ENCODE results near the gene TEX10.

The TEX10 gene

DNA sequence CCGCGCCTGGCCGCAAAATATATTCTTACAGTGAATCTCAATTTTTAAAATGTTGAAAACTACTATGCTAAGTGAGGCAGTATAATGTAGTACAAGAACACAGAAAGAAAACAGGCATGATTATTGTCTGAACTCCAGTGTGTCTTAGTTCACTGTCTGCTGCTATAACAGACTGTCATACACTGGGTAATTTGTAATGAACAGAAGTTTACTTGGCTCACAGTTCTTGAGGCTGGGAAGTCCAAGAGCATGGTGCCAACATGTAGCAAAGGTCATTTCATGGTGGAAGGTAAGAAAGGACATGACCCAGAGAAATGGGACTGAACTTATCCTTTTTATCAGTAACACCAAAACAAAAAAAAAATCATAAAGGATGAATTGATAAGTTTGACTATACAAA is 19.9 kb upstream of the TEX10 start:
- Histone ChIP-seq H3K4me3 (ENCODE audit: low read depth, low read length) (no peak overlapping the region), H3K36me3 (ENCODE audit: control insufficient read depth, insufficient read depth, low read length) (no peaks in the 10 kb centered on the region), H3K27ac (ENCODE audit: low read depth, low read length) (no peak overlapping the region), H3K4me1 (ENCODE audit: control insufficient read depth, insufficient read depth, low read length) (no peaks in the 10 kb centered on the region), H3K9me3 (ENCODE audit: control insufficient read depth, insufficient read depth, low read length) (peaks cover 15% of the 10 kb centered on the region), H3K9ac (ENCODE audit: low read depth, low read length) (no peak overlapping the region), H3K27me3 (ENCODE audit: control insufficient read depth, insufficient read depth, low read length) (no peaks in the 10 kb centered on the region)

DNA sequence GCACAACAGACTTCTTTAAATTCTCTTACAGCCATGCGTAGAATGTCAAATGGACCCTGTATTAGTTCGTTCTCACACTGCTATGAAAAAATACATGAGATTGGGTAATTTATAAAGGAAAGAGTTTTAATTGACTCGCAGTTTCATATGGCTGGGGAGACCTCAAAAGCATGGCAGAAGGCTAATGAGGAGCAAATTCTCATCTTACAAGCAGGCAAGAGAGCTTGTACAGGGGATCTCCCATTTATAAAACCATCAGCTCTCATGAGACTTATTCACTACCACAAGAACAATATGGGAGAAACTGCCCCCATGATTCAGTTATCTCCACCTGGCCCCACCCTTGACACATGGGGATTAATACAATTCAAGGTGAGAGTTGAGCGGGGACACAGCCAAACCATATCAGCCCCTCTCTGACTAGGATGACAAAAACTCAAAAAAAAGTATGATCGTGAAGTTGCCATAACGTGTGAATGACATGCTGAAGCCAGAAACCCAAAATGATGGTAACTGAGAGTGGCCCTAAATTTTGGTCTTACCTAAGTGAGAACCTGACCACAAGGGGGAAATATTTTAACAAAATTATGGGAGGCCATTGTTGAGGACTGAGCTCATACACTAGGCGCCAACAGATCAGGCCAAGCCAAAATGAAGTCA is 17.5 kb upstream of the TEX10 start:
- Histone ChIP-seq H3K27me3 (ENCODE audit: control insufficient read depth, insufficient read depth, low read length) (no peaks in the 10 kb centered on the region), H3K9me3 (ENCODE audit: control insufficient read depth, insufficient read depth, low read length) (peaks cover 12% of the 10 kb centered on the region), H3K27ac (ENCODE audit: low read depth, low read length) (no peak overlapping the region), H3K36me3 (ENCODE audit: control insufficient read depth, insufficient read depth, low read length) (no peaks in the 10 kb centered on the region), H3K4me3 (ENCODE audit: low read depth, low read length) (no peak overlapping the region), H3K4me1 (ENCODE audit: control insufficient read depth, insufficient read depth, low read length) (no peaks in the 10 kb centered on the region), H3K9ac (ENCODE audit: low read depth, low read length) (no peak overlapping the region)

DNA sequence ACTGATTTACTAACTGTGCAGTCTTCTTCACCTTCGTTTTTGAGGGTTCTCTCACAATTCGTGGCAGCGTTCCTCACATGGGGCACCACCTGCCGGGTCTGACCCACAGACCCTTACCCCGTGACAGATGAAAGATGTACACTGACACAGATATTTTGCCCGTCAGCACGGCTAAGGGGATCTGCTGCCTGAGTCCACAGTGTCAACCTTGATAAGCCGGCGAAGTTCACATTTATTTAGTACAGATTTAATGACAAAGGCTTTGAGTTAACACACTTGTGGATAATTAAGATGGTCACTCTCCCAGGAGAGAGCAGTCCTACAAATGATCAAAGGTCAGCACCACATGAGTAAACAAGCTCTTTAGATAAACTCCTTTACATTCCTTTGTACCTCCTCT is 15.9 kb upstream of the TEX10 start:
- H3K36me3 ChIP-seq (ENCODE audit: control insufficient read depth, insufficient read depth, low read length) = no peaks in the 10 kb centered on the region
- no peak overlapping the region for H3K4me3 ChIP-seq (ENCODE audit: low read depth, low read length)
- H3K9me3 ChIP-seq (ENCODE audit: control insufficient read depth, insufficient read depth, low read length) = peaks cover 16% of the 10 kb centered on the region
- no peak overlapping the region for H3K9ac ChIP-seq (ENCODE audit: low read depth, low read length)
- no peaks in the 10 kb centered on the region for H3K27me3 ChIP-seq (ENCODE audit: control insufficient read depth, insufficient read depth, low read length)
- no peaks in the 10 kb centered on the region for H3K4me1 ChIP-seq (ENCODE audit: control insufficient read depth, insufficient read depth, low read length)
- no peak overlapping the region for H3K27ac ChIP-seq (ENCODE audit: low read depth, low read length)

DNA sequence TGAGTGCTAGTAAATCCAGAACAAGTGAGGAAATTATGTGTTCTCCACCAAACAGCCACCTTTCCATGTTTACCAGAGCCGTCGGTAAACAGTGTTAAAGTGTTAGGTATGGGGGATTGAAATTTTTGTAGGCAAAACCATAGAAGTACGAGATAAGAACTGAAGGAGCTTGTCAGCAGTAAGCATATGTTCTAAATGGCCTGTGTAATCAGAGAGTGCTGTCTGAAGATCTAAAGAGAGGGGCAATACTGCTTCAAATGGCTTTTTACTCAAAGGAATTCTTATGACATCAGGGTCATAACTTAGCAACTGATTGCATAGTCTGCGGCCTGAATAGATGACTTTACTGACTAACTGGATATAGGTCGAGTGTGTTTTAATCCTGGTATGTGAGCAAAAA is 13.4 kb upstream of the TEX10 start:
- Histone ChIP-seq H3K36me3 (ENCODE audit: control insufficient read depth, insufficient read depth, low read length) (no peaks in the 10 kb centered on the region), H3K27ac (ENCODE audit: low read depth, low read length) (no peak overlapping the region), H3K9me3 (ENCODE audit: control insufficient read depth, insufficient read depth, low read length) (peaks cover 17% of the 10 kb centered on the region), H3K4me1 (ENCODE audit: control insufficient read depth, insufficient read depth, low read length) (no peaks in the 10 kb centered on the region), H3K4me3 (ENCODE audit: low read depth, low read length) (no peak overlapping the region), H3K9ac (ENCODE audit: low read depth, low read length) (no peak overlapping the region), H3K27me3 (ENCODE audit: control insufficient read depth, insufficient read depth, low read length) (no peaks in the 10 kb centered on the region)

DNA sequence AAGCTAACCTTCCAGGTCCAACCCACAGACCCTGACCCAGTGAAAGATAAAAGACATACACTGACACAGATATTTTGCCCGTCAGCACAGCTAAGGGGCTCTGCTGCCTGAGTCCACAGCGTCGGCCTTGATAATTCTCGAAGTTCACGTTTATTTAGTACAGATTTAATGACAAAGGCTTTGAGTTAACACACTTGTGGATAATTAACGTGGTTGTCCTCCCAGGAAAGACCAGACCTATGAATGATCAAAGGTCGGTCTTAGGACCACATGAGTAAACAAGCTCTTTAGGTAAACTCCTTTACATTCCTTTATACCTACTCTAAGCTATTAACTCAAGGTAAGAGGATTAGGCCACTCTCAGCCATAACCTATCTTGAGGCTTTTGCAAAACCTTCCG is 11.3 kb upstream of the TEX10 start:
- Histone ChIP-seq H3K36me3 (ENCODE audit: control insufficient read depth, insufficient read depth, low read length) (no peaks in the 10 kb centered on the region), H3K9ac (ENCODE audit: low read depth, low read length) (no peak overlapping the region), H3K27me3 (ENCODE audit: control insufficient read depth, insufficient read depth, low read length) (no peaks in the 10 kb centered on the region), H3K9me3 (ENCODE audit: control insufficient read depth, insufficient read depth, low read length) (peaks cover 12% of the 10 kb centered on the region), H3K27ac (ENCODE audit: low read depth, low read length) (no peak overlapping the region), H3K4me1 (ENCODE audit: control insufficient read depth, insufficient read depth, low read length) (no peaks in the 10 kb centered on the region), H3K4me3 (ENCODE audit: low read depth, low read length) (no peak overlapping the region)

DNA sequence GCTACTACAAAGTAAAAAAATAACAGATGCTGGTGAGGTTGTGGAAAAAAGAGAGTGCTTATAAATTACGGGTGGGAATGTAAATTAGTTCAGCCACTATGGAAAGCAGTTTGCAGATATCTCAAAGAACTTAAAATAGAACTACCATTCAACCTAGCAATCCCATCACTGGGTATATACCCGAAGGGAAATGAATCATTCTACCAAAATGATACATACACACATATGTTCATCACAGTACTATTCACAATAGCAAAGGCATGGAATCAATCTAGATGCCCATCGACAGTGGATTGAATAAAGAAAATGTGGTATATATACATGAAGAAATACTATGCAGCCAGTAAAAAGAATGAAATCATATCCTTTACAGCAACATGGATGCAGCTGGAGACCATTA is 6.3 kb upstream of the TEX10 start:
- no peaks in the 10 kb centered on the region for H3K27me3 ChIP-seq (ENCODE audit: control insufficient read depth, insufficient read depth, low read length)
- no peaks in the 10 kb centered on the region for H3K4me1 ChIP-seq (ENCODE audit: control insufficient read depth, insufficient read depth, low read length)
- no peaks in the 10 kb centered on the region for H3K36me3 ChIP-seq (ENCODE audit: control insufficient read depth, insufficient read depth, low read length)
- H3K9ac ChIP-seq (ENCODE audit: low read depth, low read length) = no peak overlapping the region
- H3K27ac ChIP-seq (ENCODE audit: low read depth, low read length) = no peak overlapping the region
- no peak overlapping the region for H3K4me3 ChIP-seq (ENCODE audit: low read depth, low read length)
- H3K9me3 ChIP-seq (ENCODE audit: control insufficient read depth, insufficient read depth, low read length) = peaks cover 5% of the 10 kb centered on the region

DNA sequence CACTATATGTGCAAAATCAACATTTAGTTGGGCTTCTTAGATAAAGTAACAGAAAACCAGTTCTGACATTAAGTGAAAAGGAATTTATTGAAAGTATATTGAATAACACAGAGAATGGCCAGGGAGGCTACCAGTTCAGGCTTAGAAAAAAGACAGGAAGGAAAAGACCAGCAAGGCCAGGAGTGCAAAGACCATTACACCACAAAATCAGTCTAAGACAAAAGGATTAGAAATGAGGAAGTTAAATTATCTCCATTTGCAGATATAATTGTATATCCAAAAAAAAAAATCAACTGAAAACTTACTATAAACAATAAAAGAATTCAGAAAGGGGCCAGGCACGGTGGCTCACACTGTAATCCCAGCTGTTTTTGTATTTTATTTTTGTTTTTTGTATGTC is 4.8 kb upstream of the TEX10 start:
- Histone ChIP-seq H3K4me1 (ENCODE audit: control insufficient read depth, insufficient read depth, low read length) (peaks cover 8% of the 10 kb centered on the region), H3K9me3 (ENCODE audit: control insufficient read depth, insufficient read depth, low read length) (no peaks in the 10 kb centered on the region), H3K36me3 (ENCODE audit: control insufficient read depth, insufficient read depth, low read length) (no peaks in the 10 kb centered on the region), H3K27me3 (ENCODE audit: control insufficient read depth, insufficient read depth, low read length) (no peaks in the 10 kb centered on the region), H3K27ac (ENCODE audit: low read depth, low read length) (no peak overlapping the region), H3K9ac (ENCODE audit: low read depth, low read length) (no peak overlapping the region), H3K4me3 (ENCODE audit: low read depth, low read length) (no peak overlapping the region)

DNA sequence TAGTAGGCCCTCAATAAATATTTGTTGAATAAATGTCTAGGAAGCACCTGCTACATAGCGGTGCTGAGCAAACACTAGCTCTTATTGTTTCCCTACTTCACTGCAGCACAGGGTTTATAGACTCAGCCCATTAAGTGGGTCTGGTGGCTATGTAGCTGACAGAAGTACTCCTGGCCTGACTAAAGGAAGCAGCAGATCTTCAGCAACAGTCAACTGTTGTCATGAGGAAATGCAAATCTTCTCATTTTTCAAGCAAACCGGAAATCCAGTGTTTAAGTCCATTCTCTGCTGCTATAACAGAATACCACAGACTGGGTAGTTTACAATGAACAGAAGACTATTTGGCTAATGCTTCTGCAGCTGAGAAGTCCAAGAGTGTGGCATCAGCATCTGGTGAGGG is 2.8 kb upstream of the TEX10 start:
- Histone ChIP-seq H3K9ac (ENCODE audit: low read depth, low read length) (no peak overlapping the region), H3K4me3 (ENCODE audit: low read depth, low read length) (no peak overlapping the region), H3K36me3 (ENCODE audit: control insufficient read depth, insufficient read depth, low read length) (no peaks in the 10 kb centered on the region), H3K27ac (ENCODE audit: low read depth, low read length) (no peak overlapping the region), H3K4me1 (ENCODE audit: control insufficient read depth, insufficient read depth, low read length) (peaks cover 13% of the 10 kb centered on the region), H3K9me3 (ENCODE audit: control insufficient read depth, insufficient read depth, low read length) (no peaks in the 10 kb centered on the region), H3K27me3 (ENCODE audit: control insufficient read depth, insufficient read depth, low read length) (no peaks in the 10 kb centered on the region)

DNA sequence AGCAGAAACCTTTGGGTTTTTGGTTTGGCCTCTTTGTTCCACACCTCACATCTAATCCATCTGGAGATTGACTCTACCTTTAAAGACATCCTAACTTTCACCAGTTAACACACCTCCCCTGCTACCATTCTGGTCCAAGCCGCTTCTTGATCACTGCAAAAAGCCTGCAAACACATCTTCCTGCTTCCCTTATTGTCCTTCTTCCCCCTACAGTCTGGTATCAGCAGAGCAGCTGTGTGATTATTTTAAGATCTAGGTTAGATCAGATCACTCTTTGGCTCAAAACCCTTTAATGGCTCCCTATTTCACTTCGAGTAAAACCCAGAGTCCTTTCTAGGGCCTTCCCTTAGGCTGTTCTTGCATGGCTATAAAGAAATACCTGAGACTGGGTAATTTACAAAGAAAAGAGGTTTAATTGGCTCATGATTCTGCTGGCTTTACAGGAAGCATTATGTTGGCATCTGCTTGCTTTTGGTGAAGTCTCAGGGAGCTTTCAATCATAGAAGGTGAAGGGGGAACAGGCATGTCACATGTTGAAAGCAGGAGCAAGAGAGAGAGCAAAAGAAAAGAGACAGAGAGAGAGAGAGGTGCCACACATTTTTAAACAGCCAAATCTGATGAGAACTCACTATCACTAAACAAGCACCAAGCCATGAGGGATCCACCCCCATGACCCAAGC is 1.5 kb upstream of the TEX10 start:
- Histone ChIP-seq H3K4me1 (ENCODE audit: control insufficient read depth, insufficient read depth, low read length) (peaks cover 25% of the 10 kb centered on the region), H3K4me3 (ENCODE audit: low read depth, low read length) (no peak overlapping the region), H3K9ac (ENCODE audit: low read depth, low read length) (no peak overlapping the region), H3K36me3 (ENCODE audit: control insufficient read depth, insufficient read depth, low read length) (no peaks in the 10 kb centered on the region), H3K9me3 (ENCODE audit: control insufficient read depth, insufficient read depth, low read length) (no peaks in the 10 kb centered on the region), H3K27ac (ENCODE audit: low read depth, low read length) (no peak overlapping the region), H3K27me3 (ENCODE audit: control insufficient read depth, insufficient read depth, low read length) (no peaks in the 10 kb centered on the region)

DNA sequence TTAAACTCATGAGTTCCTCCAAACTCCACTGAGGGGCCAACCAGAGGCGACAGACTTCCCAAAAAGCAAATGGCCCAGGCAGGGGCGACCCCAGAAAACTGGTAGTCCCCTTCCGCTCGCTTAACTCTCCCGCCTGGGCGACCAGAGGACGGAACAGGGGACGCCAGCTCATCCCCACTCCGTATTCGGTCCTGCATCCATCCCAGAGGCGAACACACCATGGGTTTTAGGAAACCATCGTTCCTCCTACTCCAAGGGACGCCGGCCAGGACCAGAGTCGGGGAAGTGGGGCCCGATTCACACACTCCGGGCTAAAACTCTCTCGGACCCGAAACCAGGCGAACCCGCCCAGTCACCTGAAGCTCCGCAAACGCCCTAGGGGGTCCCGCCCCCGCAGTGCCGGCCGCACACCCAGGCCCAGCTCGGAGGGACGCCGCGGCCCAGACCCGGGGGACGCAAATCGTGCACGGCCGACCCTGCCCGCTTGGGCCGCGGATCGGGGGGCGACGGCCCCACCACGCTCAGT is 478 bp downstream of the TEX10 start:
- peaks cover 13% of the 10 kb centered on the region for H3K36me3 ChIP-seq (ENCODE audit: control insufficient read depth, insufficient read depth, low read length)
- H3K4me1 ChIP-seq (ENCODE audit: control insufficient read depth, insufficient read depth, low read length) = peaks cover 26% of the 10 kb centered on the region
- peak overlapping the region; percentile 97 for H3K27ac ChIP-seq (ENCODE audit: low read depth, low read length)
- peak overlapping the region; percentile 91 for H3K9ac ChIP-seq (ENCODE audit: low read depth, low read length)
- no peaks in the 10 kb centered on the region for H3K27me3 ChIP-seq (ENCODE audit: control insufficient read depth, insufficient read depth, low read length)
- no peaks in the 10 kb centered on the region for H3K9me3 ChIP-seq (ENCODE audit: control insufficient read depth, insufficient read depth, low read length)
- H3K4me3 ChIP-seq (ENCODE audit: low read depth, low read length) = peak overlapping the region; percentile 97

DNA sequence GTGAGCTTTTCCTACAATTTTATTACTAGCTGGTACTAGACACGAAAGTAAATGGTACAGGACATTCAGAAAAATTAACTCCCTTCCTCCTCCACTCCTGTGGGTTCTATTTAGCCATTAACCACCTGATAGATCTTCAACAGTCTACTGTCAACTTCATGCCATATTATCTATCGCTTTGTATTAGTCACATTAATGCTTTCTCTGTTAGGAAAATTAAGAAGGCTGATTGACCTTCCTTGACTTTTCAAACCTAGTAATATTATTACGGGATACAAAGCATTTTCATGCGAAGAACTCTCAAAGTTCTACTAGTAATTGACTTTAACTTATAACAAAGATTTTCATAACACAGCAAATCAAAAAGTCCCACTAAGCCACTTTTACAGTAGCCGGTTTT is 1.2 kb downstream of the TEX10 start:
- peak overlapping the region; percentile 91 for H3K9ac ChIP-seq (ENCODE audit: low read depth, low read length)
- no peaks in the 10 kb centered on the region for H3K9me3 ChIP-seq (ENCODE audit: control insufficient read depth, insufficient read depth, low read length)
- peak overlapping the region; percentile 97 for H3K4me3 ChIP-seq (ENCODE audit: low read depth, low read length)
- no peak overlapping the region for H3K27ac ChIP-seq (ENCODE audit: low read depth, low read length)
- no peaks in the 10 kb centered on the region for H3K27me3 ChIP-seq (ENCODE audit: control insufficient read depth, insufficient read depth, low read length)
- H3K4me1 ChIP-seq (ENCODE audit: control insufficient read depth, insufficient read depth, low read length) = peaks cover 26% of the 10 kb centered on the region
- peaks cover 21% of the 10 kb centered on the region for H3K36me3 ChIP-seq (ENCODE audit: control insufficient read depth, insufficient read depth, low read length)
